Spleen (tissue), 11 donors: ENCODE measurements around the gene ZNF516. TPM values are rescaled to one million over a fixed set of nuclear protein-coding genes. Genes with fewer than 3 reads are reported as not detected.

ENCODE experiments used
- DNase-seq: peaks from one replicate; pipeline ENCODE4 v3.0.0-alpha.2; 2020
- H3K27ac ChIP-seq, 8 donors: fragments of 200-600 bp; sonication (generic) in 7 of 8; 1 replicate in 4 of 8; 2 replicates in 4 of 8; pipeline versions ENCODE4 v1.5.0 to v1.8.0; 2016 to 2021; ENCODE audit warnings: inconsistent platforms in 4 of 8, mild to moderate bottlenecking in 4 of 8, moderate library complexity in 1 of 8
- H3K27me3 ChIP-seq, 7 donors: fragments of 200-600 bp; sonication (generic) in 6 of 7; replicated peaks in 1 of 7; 1 replicate in 4 of 7; 2 replicates in 3 of 7; pipeline versions ENCODE4 v1.5.0 to v1.8.0; 2016 to 2021; ENCODE audit warnings: inconsistent platforms in 3 of 7, mild to moderate bottlenecking in 1 of 7
- H3K36me3 ChIP-seq, 6 donors: fragments of 200-600 bp; sonication (generic) in 5 of 6; 1 replicate in 4 of 6; 2 replicates in 2 of 6; pipeline versions ENCODE4 v1.5.0 to v1.8.0; 2016 to 2021; ENCODE audit warnings: inconsistent platforms in 2 of 6
- H3K4me1 ChIP-seq, 6 donors: fragments of 200-600 bp; sonication (generic) in 5 of 6; 1 replicate in 3 of 6; 2 replicates in 3 of 6; pipeline versions ENCODE4 v1.5.0 to v1.8.0; 2016 to 2021; ENCODE audit warnings: inconsistent platforms in 3 of 6
- H3K4me3 ChIP-seq, 8 donors: fragments of 200-600 bp; sonication (generic) in 7 of 8; 1 replicate in 4 of 8; 2 replicates in 4 of 8; pipeline versions ENCODE4 v1.5.0 to v1.8.0; 2016 to 2021; ENCODE audit warnings: inconsistent platforms in 4 of 8, mild to moderate bottlenecking in 4 of 8, moderate library complexity in 2 of 8
- H3K9me3 ChIP-seq, 8 donors: fragments of 200-600 bp; sonication (generic) in 7 of 8; 1 replicate in 4 of 8; 2 replicates in 4 of 8; pipeline versions ENCODE4 v1.5.0 to v1.8.0; 2016 to 2021; ENCODE audit warnings: inconsistent platforms in 4 of 8
- CTCF ChIP-seq, 11 experiments: fragments of 200-600 bp in 7 of 11; fragments of 450-650 bp in 4 of 11; sonication (generic) in 4 of 11; IDR thresholded peaks in 8 of 11; conservative IDR thresholded peaks in 3 of 11; 1 replicate in 7 of 11; 2 replicates in 4 of 11; pipeline versions ENCODE4 v1.4.0 to v1.8.0; 2016 to 2021; ENCODE audit warnings: antibody characterized with exemption in 11 of 11, inconsistent platforms in 4 of 11, mild to moderate bottlenecking in 1 of 11
- POLR2A ChIP-seq, 3 donors: fragments of 450-650 bp; IDR thresholded peaks; one replicate each; pipeline ENCODE4 v1.5.1; 2017; ENCODE audit warnings: antibody characterized with exemption in 3 of 3, mild to moderate bottlenecking in 1 of 3
- POLR2AphosphoS5 ChIP-seq, 3 donors: sonication (generic); formaldehyde crosslinking; IDR thresholded peaks; one replicate each; pipeline ENCODE4 v1.5.1; 2017; ENCODE audit warnings: antibody characterized with exemption in 3 of 3
- WGBS, 5 donors: extraction: QIAGEN DNeasy Blood & Tissue Kit in 3 of 5; methylation state at CpG; one replicate each; pipeline versions ENCODE4 v1.1.5 to v1.1.7; 2013 to 2018; 5-methylcytosine and 5-hydroxymethylcytosine counted together
- intact Hi-C: fragments of 100-400 bp; cut with DNase I; formaldehyde crosslinking; loops from one replicate; pipeline ENCODE4 v1.15.0; 2023; ENCODE audit warnings: low total_unique reads
- polyA plus RNA-seq, 3 donors: library from polyadenylated mRNA; stranded (reverse); fragments of 200-250 nt; gene quantifications; one replicate each; pipeline ENCODE4 v1.2.1, GENCODE V29; 2013
- total RNA-seq, 7 donors: library from RNA; depleted of rRNA in 3 of 7; stranded (reverse); fragments of >200 nt in 3 of 7; fragmentation: NEBNext Ultra II Directional in 4 of 7; extraction: Animal tissue kit (Norgen Biotek cat#: 25700) in 4 of 7; gene quantifications; one replicate each; pipeline versions ENCODE4 v1.1.0 to v1.2.1, GENCODE V29; 2016 to 2021
- donor health status: healthy with polysubstance abuse.
- donor health status: DM: no; HTN: no; CAD: no; lungs with moderate emphysema.
- donor health status: DM: no; HTN: no; CAD: no.
- donor health status: Bipolar disorder and iron deficiency.
- donor health status: healthy.
- donor health status: DM: no; HTN: no; CAD: no.
- donor health status: DM: yes; HTN: yes; CAD: no.

ZNF516 gene
- total and polyA plus RNA-seq, 10 donors, result 4.5 to 58.4 (median 40.0) TPM

GRCh38 chr18:76359909-76360308 is 135.1 kb downstream of the ZNF516 start:
- no peak for DNase-seq
- Histone ChIP-seq H3K27ac (no peak overlapping the region), H3K4me1 (no peaks in the 10 kb centered on the region), H3K4me3 (no peak overlapping the region), H3K9me3 (no peaks in the 10 kb centered on the region), H3K36me3 (peaks cover 0 to 90% (median 37%) of the 10 kb centered on the region in 6 donors), H3K27me3 (no peaks in the 10 kb centered on the region)
- intact Hi-C loops, result no loop called here
- no peak for TF ChIP-seq POLR2AphosphoS5 (IDR thresholded peaks at IDR 0.05)
- no peak for TF ChIP-seq POLR2A (IDR thresholded peaks at IDR 0.05)
- no peak for TF ChIP-seq CTCF (IDR thresholded peaks at IDR 0.05 in 8 of 11, conservative IDR thresholded peaks at IDR 0.05 in 3 of 11)
- WGBS, 5 donors, result 91 to 97% (median 95%) methylated on average over 12 of the region's 12 CpGs

GRCh38 chr18:76358774-76359173 is 136.3 kb downstream of the ZNF516 start:
- H3K27me3 ChIP-seq, result no peaks in the 10 kb centered on the region
- H3K4me3 ChIP-seq, result no peak overlapping the region
- peaks cover 0 to 79% (median 37%) of the 10 kb centered on the region in 6 donors for H3K36me3 ChIP-seq
- H3K9me3 ChIP-seq, result peaks cover 0 to 3% (median under 1%) of the 10 kb centered on the region in 8 donors
- WGBS, 5 donors, result 87 to 93% (median 89%) methylated on average over 7 to 8 of the region's 8 CpGs
- TF ChIP-seq CTCF (IDR thresholded peaks at IDR 0.05 in 8 of 11, conservative IDR thresholded peaks at IDR 0.05 in 3 of 11) (no peak), POLR2A (IDR thresholded peaks at IDR 0.05) (no peak), POLR2AphosphoS5 (IDR thresholded peaks at IDR 0.05) (no peak)
- H3K27ac ChIP-seq, result no peak overlapping the region
- intact Hi-C loops, result no loop called here
- no peak for DNase-seq
- no peaks in the 10 kb centered on the region for H3K4me1 ChIP-seq

GRCh38 chr18:76357585-76358260 is 137.3 kb downstream of the ZNF516 start:
- WGBS, 5 donors, result 77 to 90% (median 83%) methylated on average over 12 of the region's 12 CpGs
- DNase-seq, result no peak
- Histone ChIP-seq H3K36me3 (peaks cover 0 to 68% (median 36%) of the 10 kb centered on the region in 6 donors), H3K9me3 (peaks cover 0 to 10% (median 6%) of the 10 kb centered on the region in 8 donors), H3K4me3 (no peak overlapping the region), H3K27me3 (no peaks in the 10 kb centered on the region), H3K27ac (no peak overlapping the region), H3K4me1 (no peaks in the 10 kb centered on the region)
- intact Hi-C loops, result no loop called here
- TF ChIP-seq POLR2AphosphoS5 (IDR thresholded peaks at IDR 0.05) (no peak), POLR2A (IDR thresholded peaks at IDR 0.05) (no peak), CTCF (IDR thresholded peaks at IDR 0.05 in 8 of 11, conservative IDR thresholded peaks at IDR 0.05 in 3 of 11) (no peak)

GRCh38 chr18:76357174-76357573 is 137.9 kb downstream of the ZNF516 start:
- H3K27me3 ChIP-seq, result no peaks in the 10 kb centered on the region
- DNase-seq, result no peak
- intact Hi-C loops, result no loop called here
- H3K9me3 ChIP-seq, result peaks cover 0 to 10% (median 6%) of the 10 kb centered on the region in 8 donors
- no peak overlapping the region for H3K27ac ChIP-seq
- no peaks in the 10 kb centered on the region for H3K4me1 ChIP-seq
- H3K36me3 ChIP-seq, result peaks cover 0 to 63% (median 33%) of the 10 kb centered on the region in 6 donors
- 88 to 95% (median 91%) methylated on average over 26 of the region's 26 CpGs for WGBS, 5 donors
- no peak overlapping the region for H3K4me3 ChIP-seq
- no peak for TF ChIP-seq POLR2AphosphoS5 (IDR thresholded peaks at IDR 0.05)
- TF ChIP-seq POLR2A (IDR thresholded peaks at IDR 0.05), result no peak
- TF ChIP-seq CTCF (IDR thresholded peaks at IDR 0.05 in 8 of 11, conservative IDR thresholded peaks at IDR 0.05 in 3 of 11), result no peak
